HG02642 (cell line): ENCODE results near the gene TULP1.

Source experiments
- ATAC-seq: cut with Tn5 transposase; IDR thresholded peaks from one replicate; pipeline ENCODE4 v1.9.1; 2021; ENCODE audit warnings: mild to moderate bottlenecking; ENCODE audit not compliant: unreplicated experiment, poor library complexity

Gene TULP1

DNA sequence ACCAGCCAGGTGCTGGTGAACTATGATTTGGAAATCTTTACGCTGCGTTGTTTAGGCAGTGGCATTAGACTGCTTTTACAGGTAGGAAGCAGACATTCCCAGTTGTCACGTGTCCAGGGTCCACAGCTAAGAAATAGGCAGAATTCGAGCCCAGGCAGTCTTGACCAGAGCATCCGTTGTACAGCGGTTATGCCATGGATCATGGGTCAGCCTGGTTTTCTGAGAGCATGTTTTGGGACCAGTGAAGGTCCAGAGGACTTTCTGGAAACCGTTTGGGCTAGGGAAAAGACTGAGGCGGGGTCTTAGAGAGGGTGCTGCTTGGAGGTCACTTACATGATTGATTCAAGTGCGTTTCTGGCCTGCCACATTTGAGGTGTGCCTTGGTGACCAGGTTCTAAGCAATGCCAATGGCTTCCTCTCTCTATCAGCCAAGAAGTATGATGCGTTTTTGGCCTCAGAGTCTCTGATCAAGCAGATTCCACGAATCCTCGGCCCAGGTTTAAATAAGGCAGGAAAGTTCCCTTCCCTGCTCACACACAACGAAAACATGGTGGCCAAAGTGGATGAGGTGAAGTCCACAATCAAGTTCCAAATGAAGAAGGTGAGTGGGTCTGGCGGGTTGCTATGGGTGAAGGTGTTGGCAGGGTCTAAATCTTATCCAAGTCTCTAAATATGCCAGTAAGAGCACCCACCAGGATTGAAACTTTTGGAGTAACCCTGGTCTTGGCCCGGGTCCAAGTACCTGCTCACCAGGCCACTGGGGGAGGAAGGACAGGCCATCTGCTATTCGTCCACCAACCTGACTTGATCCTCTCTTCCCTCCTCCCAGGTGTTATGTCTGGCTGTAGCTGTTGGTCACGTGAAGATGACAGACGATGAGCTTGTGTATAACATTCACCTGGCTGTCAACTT lies 42.7 kb downstream of the TULP1 start:
- no peak for ATAC-seq

DNA sequence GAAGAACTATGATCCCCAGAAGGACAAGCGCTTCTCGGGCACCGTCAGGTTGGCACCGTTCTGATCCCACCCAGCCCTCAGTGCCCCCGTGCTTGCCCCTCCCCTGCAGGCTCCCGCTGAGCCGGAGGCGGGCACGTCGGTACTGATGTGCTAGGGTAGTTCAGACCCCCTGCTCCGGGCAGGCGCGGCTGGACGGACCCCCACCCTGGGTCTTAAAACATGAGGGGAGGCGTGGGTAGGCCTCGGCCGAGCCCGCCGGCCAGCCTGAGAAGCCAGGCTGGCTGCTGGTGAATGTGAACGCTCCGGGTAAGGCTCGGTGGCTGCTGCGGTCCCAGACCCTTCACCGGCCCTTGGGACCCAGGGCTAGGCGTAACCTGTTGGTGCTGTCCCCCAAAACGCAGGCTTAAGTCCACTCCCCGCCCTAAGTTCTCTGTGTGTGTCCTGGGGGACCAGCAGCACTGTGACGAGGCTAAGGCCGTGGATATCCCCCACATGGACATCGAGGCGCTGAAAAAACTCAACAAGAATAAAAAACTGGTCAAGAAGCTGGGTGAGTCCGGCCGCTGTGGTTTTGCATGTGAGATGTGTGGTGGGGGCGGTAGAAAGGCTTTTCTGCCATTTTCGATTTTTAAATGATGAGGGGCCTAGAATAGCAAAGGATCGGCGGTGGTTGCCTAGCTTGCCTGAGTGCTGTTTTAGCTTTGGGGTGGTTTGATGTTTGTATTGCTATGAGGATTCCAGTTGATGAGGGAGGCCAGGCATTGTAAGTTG lies 43.5 kb downstream of the TULP1 start:
- peak; percentile 8 for ATAC-seq

DNA sequence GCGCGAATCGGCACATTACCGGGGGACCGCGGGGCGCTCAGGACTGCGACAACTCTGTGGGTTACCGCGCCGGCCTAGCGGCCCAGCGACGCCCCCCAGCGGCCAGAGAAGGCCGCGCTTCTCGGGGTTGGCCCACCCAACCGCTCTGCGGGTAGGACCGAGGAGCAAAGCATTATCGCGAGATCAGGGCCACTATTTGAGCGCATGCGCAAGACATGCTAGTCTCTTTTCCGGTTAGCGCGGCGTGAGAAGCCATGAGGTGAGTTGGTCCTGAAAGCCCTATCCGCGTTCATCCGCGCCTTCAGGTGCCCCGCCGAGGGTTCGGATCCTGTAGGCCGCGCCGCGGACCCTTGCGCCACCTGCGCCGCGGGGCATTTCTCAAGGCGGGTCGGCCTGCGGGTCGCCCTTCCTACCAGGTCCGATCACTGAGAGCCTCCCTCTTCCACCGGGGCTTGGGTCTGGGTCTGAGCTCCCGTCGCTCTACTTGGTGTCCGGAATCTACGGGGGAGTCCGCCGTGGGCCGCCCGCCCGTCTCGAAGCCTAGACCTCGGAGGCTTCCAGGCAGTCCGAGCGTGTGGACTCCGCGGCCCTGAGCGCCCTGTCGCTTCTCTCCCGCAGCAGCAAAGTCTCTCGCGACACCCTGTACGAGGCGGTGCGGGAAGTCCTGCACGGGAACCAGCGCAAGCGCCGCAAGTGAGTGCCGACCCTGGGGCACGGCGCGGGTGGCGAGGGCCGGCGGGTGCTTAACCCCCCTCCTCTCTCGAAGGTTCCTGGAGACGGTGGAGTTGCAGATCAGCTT lies 44.3 kb downstream of the TULP1 start, which contains the start of gene RPL10A:
Gene RPL10A (plus strand): TSS at position 221 of the 799 bp plus-strand sequence. CDS start 34 bp downstream, at position 255.
- peak; percentile 86 for ATAC-seq

DNA sequence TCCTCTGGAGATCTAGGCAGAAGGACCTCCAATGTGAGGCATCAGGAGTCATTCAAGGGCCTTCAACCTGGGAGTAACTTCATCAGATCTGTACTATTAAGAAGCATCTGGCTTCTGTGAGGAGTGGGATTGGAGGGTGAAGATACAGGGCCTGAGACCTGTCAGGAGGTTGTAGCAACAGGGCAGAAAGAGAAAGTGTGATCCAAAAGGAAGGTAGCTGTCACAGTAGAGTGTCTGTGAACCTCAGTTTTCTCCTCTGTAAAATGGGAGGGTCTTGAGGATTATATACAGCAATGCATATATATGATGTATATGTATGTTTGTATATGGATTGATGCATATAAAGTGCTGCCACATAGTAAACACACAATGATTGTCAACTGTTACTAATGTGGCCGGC lies 47.0 kb downstream of the TULP1 start:
- no peak for ATAC-seq

DNA sequence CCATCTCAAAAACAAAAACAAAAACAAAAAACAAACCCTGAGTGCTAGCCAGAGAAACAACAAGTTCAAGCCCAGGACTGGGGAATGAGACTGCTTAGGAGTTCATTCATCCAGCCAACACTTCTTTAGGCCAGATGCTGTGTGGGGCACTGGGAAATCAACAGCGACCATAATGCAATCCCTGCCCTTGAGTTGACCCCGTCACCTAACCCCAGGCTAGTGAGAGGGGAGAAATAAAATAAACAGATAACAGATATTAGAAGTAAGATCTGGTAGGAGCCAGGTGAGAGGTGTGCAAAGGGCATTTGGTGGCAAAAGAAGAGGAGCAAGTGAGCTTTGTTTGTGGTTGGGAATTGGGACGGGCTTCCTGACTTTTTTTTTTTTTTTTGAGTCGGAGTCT lies 49.4 kb downstream of the TULP1 start:
- ATAC-seq = no peak

DNA sequence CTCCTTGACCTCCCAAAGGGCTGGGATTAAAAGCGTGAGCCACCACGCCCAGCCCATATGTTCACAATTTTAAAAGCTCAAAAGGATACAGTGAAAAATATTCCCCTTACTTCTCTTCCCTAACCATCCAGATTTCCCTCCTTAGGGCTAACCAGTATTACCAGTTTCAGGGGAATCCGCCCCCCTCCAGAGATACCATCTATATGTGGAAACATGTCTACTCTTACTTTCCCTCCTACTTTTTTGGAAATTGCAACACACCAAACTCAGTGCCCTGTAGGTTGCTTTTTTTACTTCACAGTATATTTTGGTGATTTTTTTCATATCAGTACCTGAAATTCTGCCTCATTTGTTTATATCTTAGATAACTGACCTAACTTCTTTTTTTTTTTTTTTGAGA lies 51.4 kb downstream of the TULP1 start:
- no peak for ATAC-seq

DNA sequence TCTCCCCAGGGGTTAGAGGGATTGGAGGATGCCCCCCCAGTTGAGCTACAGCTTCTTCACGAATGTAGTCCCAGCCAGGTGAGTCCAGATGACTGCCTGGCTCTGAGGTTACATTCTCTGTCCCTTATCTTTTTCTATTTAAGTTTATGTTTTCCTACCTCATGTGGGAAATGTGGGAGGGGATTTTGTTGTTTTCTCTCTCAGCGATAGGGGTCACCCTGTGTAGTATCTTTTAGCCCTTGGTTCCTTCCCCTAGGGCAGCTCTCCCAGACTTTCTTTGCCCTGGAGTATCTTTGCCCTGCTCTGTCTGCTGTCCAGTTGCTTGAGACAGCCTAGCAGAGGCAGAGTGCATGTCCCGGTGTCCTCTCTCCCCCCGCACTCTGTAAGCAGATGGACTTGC lies 54.8 kb downstream of the TULP1 start:
- no peak for ATAC-seq

DNA sequence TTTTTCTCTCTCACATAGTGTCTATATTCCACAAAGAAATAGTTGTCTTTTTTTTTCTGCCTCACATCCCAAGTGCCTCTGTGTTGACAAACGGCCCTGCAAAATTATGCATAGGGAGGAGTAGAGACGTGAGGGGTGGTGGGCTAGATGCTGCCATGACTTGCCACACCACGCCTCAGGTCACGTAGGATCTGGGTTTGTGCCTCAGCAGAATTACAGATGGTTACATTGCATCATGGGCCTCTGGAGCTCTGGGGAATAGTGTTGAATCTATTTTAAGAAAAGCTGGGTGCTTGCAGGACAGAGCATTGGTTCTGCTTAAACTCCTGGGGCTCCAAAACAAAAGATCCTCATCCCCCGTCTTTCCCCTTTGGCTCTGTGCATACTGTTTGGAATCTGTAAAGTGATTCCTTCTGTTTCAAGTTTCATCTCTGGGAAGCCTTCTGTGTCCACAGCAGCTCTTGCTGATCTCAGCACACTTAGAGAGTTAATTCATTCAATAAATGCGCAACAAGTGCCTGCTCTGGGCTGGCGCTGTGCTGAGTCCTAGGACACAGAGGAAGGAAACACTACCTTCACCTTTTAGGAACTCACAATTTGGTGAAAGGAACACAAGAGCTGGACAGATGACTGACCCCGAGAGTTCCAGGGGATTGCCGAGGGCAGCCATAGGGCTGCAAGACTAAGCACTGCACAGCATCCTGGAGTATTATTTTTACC lies 58.1 kb downstream of the TULP1 start:
- ATAC-seq = no peak

DNA sequence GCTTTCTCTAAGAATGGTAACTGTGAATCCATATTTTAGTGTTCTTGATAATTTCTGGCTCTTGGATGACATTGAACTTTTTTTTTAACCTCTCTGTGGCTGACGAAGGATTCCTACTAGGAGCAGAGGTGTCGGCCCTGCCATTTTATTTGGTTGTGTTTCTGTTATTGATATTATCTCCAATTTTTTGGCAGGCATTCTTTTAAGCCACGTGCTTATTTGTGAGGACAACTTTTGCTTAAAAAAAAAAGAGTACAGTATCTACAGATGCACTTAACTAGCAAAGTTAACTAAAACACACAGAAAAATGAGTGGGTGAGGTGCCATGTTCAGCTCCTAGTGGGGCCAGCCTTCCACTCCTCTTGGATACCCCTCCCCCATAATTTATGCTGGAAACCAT lies 59.5 kb downstream of the TULP1 start:
- ATAC-seq = no peak

DNA sequence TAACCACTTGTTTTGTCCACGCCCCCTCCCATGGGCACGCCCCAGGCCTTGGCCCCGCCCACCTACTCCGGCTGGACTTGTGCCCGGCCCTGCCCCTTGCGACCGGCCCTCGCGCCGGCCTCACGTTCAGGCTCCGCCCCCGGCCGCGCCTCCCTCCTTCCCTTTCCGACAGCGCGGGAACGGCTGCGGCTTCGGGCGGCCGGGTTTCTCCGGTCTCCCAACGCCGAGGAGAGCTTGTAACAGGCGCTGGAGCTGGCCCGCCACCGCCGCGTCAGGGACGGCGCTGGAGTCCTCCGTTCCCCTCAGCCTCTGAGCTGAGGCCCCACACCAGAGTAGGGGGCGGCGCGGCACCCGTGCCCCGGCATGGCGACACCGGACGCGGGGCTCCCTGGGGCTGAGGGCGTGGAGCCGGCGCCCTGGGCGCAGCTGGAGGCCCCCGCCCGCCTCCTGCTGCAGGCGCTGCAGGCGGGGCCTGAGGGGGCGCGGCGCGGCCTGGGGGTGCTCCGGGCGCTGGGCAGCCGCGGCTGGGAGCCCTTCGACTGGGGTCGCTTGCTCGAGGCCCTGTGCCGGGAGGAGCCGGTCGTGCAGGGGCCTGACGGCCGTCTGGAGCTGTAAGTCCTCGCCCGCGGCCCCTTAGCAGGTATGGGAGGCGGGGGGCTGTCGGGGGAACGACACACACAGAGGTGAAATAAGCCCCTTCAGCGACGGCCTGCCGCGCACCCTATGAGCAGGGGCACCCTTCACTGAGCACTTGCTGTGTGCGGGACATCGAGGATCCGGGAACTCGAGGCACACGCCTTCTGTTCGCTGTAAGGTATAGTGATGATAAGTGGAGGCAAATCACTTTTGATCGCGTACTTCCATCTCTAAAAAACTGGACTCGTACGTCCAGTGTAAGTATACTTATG lies 60.3 kb downstream of the TULP1 start, which contains the start of gene FANCE:
Gene FANCE (plus strand): TSS at position 156 of the 908 bp plus-strand sequence. CDS start 208 bp downstream, at position 364.
- peak; percentile 93 for ATAC-seq

DNA sequence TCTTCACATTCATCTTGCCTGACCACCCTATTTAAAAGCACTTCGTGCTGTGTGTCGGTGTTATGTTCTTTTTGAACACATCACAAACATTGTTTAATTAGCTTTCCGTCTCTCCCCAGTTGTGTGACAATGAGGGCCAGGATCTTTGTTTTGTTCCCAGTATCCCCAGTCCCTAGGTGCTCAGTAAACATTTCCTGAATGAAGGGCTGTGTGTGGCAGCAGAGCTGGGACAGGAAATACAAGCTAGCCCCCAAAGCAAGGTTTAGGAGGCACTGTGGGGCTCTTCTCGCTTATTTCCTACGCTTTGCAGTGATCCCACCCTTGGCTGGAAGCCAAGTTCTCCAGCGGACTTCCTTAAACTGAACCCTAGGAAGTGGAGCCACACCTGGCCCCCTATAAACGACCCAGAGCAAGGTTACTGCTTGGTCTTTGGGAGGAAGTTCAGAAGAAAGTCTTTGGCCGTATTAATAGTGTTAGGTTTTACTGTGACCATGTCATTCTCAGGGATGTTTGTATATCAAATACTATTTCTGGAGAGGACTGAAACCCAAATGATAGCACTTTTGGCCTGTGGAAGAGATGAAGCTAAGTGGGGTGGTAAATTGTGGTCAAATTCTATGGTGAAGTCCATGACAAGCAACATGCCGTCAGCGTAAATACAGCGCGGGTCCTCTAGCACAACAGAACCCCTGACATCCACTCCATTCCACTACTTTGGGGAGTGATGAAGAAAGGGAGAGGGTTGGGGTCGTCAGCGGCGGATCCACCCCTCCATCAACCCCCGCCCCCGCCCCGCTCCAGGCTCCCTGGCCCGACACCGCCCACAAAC lies 61.1 kb downstream of the TULP1 start:
- ATAC-seq = no peak

DNA sequence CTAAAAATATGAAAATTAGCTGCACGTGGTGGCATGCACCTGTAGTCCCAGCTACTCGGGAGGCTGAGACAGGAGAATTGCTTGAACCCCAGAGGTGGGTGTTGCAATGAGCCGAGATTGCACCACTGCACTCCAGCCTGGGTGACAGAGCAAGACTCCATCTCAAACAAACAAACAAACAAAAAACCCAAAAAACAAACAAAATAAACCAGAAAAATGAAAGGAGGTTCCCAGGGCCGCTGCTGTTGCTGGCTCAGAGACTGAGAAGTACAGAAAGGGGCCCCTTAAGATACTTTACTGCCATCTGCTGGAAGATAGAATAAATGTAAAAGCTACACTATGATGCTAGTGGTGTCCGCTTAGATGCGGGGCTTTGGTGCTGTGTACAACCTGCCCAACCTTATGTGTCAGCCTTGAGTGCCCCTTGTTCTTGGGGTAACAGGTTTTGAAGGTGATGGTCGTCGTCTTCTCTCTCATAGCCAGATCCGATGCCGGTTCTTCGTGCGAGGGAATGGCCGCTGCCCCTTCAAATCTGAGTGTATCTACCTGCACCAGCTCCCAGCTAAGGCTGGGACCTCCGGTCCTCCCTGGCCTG lies 63.3 kb downstream of the TULP1 start:
- ATAC-seq = no peak

DNA sequence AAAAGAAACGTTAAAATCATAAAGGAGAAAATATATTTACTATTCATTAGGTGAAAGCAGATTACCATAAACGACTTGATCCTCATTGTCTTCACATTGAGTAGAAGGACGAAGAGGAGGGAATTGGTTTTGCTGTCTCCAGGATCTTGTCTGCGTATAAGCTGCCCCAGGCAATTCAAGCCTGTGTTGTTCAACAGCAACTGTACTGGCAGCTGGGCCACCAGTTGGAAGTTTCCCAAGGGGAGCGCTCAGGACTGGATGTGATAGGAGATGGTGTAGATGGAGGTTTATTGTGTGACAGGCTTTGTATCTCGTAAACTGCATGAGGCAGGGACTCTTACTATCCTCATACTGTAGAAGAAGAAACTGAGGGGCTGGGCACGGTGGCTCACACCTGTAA lies 64.5 kb downstream of the TULP1 start:
- no peak for ATAC-seq
